Mucosa of descending colon (tissue), 3 donors: ENCODE data around the gene IZUMO2. TPM values are rescaled to one million over a fixed set of nuclear protein-coding genes. Genes with fewer than 3 reads are reported as not detected.
A peak's percentile ranks its signal among the peaks of the same experiment; 100 is the strongest.

ENCODE experiments used
- ATAC-seq: fragments of 200-7000 bp; cut with Tn5 transposase; one replicate; pipeline ENCODE4 v1.9.1; 2020; ENCODE audit warnings: mild to moderate bottlenecking, moderate library complexity
- DNase-seq, 3 donors: peaks; one replicate each; pipeline ENCODE4 v3.0.0-alpha.2; 2020
- H3K36me3 ChIP-seq: fragments of 200-600 bp; one replicate; pipeline ENCODE4 v1.8.0; 2021; ENCODE audit warnings: low read depth, mild to moderate bottlenecking
- H3K4me1 ChIP-seq: fragments of 200-600 bp; one replicate; pipeline ENCODE4 v1.8.0; 2021; ENCODE audit warnings: low read depth, mild to moderate bottlenecking
- H3K4me3 ChIP-seq: fragments of 200-600 bp; one replicate; pipeline ENCODE4 v1.8.0; 2021; ENCODE audit warnings: mild to moderate bottlenecking
- H3K9me3 ChIP-seq: fragments of 200-600 bp; one replicate; pipeline ENCODE4 v1.8.0; 2021; ENCODE audit warnings: mild to moderate bottlenecking
- intact Hi-C, 2 donors: fragments of 100-400 bp; cut with DNase I in 1 of 2; cut with micrococcal nuclease in 1 of 2; formaldehyde crosslinking; loops; one replicate each; pipeline versions ENCODE4 v1.11.0 to v1.11.1; 2022; cut with DNase I, micrococcal nuclease
- long read RNA-seq, 2 donors: library from polyadenylated mRNA; unstranded; transcript quantifications; one replicate each; pipeline ENCODE4 v2.0.0, GENCODE V29; 2019 to 2021
- total RNA-seq, 3 donors: library from RNA; stranded (reverse); fragmentation: NEBNext Ultra II Directional in 2 of 3; extraction: Animal tissue kit (Norgen Biotek cat#: 25700) in 2 of 3; gene quantifications; one replicate each; pipeline versions ENCODE4 v1.2.1 to v1.2.4, GENCODE V29; 2021 to 2023
- TF ChIP-seq, protein P1 (sequence below): fragments of 200-600 bp; IDR thresholded peaks from one replicate; pipeline ENCODE4 v1.8.0; 2022; ENCODE audit warnings: antibody characterized with exemption, mild to moderate bottlenecking
- donor health status: DM: no; HTN: no; CAD: no; lungs with moderate emphysema.
- donor health status: DM: no; HTN: no; CAD: no.
- donor health status: DM: no; HTN: yes; CAD: no.

Gene IZUMO2
- total RNA-seq: not detected
- long read RNA-seq, donor 1: 0 reads
- long read RNA-seq, donor 2: 0 reads

DNA sequence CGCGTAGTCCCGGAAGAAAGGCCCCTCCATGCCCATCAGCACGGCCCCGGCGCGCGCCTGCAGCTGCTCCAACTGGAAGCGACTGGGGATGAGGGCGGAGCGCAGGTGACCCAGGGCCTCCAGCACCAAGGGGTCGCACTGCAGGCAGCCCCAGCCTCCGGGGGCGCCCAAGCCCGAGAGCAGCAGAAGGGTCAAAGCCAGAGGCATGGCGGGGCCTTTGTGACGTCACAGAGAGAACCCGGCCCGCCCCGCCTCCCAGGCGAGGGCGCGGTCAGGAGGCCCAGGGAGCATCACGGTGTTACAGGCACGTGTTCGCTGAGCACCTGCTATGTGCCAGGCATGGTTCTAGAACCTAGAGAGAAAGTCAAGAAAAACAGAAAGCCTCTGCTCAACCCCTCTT is at the start of gene IZUMO2:
Gene IZUMO2 (minus strand): TSS at position 294 of the 400 bp plus-strand sequence. CDS start 87 bp downstream, at position 207.
- ATAC-seq: peak; percentile 18
- no peak within 1 kb of the TSS for H3K4me3 ChIP-seq
- peaks cover 4% of the 10 kb centered on the region for H3K9me3 ChIP-seq
- no peak for DNase-seq
- H3K4me1 ChIP-seq: peaks cover 4% of the 10 kb centered on the region
- intact Hi-C loops: no loop called here
- no peaks in the 10 kb centered on the region for H3K36me3 ChIP-seq
- TF ChIP-seq, protein P1, sequence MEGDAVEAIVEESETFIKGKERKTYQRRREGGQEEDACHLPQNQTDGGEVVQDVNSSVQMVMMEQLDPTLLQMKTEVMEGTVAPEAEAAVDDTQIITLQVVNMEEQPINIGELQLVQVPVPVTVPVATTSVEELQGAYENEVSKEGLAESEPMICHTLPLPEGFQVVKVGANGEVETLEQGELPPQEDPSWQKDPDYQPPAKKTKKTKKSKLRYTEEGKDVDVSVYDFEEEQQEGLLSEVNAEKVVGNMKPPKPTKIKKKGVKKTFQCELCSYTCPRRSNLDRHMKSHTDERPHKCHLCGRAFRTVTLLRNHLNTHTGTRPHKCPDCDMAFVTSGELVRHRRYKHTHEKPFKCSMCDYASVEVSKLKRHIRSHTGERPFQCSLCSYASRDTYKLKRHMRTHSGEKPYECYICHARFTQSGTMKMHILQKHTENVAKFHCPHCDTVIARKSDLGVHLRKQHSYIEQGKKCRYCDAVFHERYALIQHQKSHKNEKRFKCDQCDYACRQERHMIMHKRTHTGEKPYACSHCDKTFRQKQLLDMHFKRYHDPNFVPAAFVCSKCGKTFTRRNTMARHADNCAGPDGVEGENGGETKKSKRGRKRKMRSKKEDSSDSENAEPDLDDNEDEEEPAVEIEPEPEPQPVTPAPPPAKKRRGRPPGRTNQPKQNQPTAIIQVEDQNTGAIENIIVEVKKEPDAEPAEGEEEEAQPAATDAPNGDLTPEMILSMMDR: no peak

DNA sequence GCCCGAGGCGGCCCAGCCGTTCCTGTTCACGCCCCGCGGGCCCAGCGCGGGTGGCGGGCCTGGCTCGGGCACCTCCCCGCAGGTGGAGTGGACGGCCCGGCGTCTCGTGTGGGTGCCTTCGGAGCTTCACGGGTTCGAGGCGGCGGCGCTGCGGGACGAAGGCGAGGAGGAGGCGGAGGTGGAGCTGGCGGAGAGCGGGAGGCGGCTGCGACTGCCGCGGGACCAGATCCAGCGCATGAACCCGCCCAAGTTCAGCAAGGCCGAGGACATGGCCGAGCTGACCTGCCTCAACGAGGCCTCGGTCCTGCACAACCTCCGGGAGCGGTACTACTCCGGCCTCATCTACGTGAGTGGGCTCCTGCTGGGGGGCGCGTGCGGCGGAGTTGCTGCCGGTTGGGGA is 47.3 kb upstream of the IZUMO2 start:
- Histone ChIP-seq H3K36me3 (peaks cover 8% of the 10 kb centered on the region), H3K9me3 (no peaks in the 10 kb centered on the region), H3K4me1 (peaks cover 14% of the 10 kb centered on the region), H3K4me3 (no peak overlapping the region)
- ATAC-seq (no peak), DNase-seq (peak in 1 of 3 donors; percentile 52)
- TF ChIP-seq, protein P1: no peak
- intact Hi-C loops: no loop called here

DNA sequence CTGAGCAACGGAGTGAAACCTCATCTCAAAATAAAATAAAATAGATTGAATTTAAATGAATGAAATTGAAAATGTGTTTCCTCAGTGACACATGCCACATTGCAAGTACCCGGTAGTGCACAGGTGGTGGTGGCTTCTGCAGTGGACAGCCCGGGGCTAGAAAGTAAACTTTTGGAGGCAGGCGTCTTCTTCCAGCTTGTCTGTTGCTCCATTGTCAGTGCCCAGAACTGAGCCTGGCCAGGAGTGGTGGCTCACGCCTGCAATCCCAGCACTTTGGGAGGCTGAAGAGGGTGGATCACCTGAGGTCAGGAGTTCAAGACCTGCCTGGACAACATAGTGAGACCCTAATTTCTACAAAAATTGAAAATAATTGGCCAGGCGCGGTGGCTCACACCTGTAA is 46.0 kb upstream of the IZUMO2 start:
- TF ChIP-seq, protein P1: no peak
- Histone ChIP-seq H3K36me3 (peaks cover 8% of the 10 kb centered on the region), H3K4me1 (peaks cover 17% of the 10 kb centered on the region), H3K9me3 (no peaks in the 10 kb centered on the region), H3K4me3 (no peak overlapping the region)
- ATAC-seq (no peak), DNase-seq (no peak)
- intact Hi-C loops: no loop called here

DNA sequence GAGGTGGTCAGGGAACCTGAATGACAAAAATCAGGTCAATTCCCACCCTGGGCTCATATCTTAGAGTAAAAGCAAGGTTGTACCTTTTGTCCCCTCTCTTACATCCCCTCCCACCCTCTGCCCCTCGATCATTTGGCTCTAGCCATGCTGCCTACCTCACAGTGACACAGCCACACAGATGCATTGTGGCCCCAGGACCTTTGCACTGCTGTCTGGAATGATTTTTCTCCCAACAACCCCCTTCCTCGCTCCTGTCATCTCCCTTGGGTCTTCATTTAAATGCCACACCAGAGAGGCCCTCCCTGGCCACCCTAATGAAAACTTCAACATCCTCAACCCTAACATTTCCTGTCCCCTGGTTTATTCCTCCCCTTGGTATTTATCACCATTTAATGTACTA is 44.6 kb upstream of the IZUMO2 start:
- Histone ChIP-seq H3K4me1 (peaks cover 20% of the 10 kb centered on the region), H3K4me3 (no peak overlapping the region), H3K9me3 (no peaks in the 10 kb centered on the region), H3K36me3 (peaks cover 8% of the 10 kb centered on the region)
- ATAC-seq: no peak
- intact Hi-C loops: no loop called here
- TF ChIP-seq, protein P1: no peak
- no peak for DNase-seq

DNA sequence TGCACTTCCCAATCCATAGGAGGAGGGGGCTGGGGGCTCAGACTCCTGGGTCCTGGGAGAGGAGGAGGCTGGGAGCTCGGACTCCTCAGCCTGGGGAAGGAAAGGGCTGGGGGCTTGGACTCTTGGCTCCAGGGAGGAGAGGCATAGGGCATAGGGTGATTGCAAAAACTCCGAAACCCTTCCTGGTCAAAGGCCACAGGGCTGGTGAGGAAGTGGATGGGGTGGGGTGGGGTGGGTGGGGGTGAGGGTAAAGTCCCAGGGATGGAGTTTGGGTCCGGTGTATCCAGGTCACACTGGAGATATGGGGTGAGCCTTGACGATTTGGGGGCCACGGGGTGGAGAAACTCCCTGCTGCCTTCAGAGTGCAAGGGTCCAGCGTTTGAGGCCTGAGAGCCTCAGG is 43.1 kb upstream of the IZUMO2 start:
- intact Hi-C loops: no loop called here
- no peak overlapping the region for H3K4me3 ChIP-seq
- peaks cover 6% of the 10 kb centered on the region for H3K36me3 ChIP-seq
- TF ChIP-seq, protein P1: peak; percentile 1
- peak; percentile 47 for ATAC-seq
- peak in 1 of 3 donors; percentile 52 for DNase-seq
- H3K9me3 ChIP-seq: no peaks in the 10 kb centered on the region
- peaks cover 22% of the 10 kb centered on the region for H3K4me1 ChIP-seq

DNA sequence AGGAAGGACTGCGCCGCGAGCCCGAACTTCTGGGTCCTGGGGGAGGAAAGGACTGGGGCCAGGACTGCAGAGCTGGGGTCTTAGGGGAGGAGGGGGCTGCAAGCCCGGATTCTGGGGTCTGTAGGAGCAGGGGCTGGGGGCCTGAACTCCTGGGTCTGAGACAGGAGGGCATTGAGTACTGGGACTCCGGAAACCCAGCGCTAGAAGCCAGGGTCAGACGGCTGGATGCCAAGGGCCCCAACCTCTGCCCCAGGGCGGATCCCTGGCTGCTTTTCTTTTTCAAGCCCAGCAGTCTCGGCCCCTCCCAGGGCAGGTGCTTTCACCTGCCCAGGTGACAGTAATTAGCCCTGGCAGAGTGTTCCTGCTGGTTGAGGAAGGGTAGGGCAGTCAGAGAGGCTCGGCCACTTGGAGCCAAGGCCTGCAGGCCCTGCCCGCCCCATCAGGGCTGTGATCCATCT is 42.6 kb upstream of the IZUMO2 start:
- Histone ChIP-seq H3K4me3 (peak overlapping the region; percentile 19), H3K36me3 (peaks cover 1% of the 10 kb centered on the region), H3K9me3 (no peaks in the 10 kb centered on the region), H3K4me1 (peaks cover 22% of the 10 kb centered on the region)
- TF ChIP-seq, protein P1: peak; percentile 43
- intact Hi-C loops: no loop called here
- DNase-seq (peak; percentile 91 to 92 (median 91)), ATAC-seq (peak; percentile 77)
